NCI-H2081 treated with DMSO at 0.1 percent for 48 hours (cell line): ENCODE data around the gene CDKL5.

Source experiments
- DNase-seq: peaks from one replicate; lab custom pipeline; 2025; lab: John Stamatoyannopoulos, UW

The CDKL5 gene

DNA sequence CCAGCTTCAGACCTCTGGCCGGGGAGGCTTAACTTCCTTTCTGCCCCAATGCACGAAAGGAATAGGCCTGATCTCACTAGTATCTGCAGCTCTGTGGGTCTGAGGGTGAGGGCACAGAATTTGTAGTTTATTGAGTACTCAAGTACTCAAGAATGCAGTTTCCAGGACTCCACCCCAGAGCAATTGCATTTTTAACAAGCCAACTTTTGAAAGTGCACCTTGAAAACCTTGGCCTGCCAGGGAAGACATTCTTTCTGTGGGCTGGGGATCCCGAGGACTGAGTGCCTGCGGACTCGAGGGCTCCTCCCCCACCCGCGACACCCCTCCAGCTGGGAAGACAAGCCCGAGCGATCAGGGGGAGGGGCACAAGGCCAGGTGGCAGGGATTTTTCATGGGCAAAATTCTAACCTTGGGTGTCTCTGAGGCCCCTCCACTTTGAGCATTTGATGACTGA, 224.1 kb downstream of the CDKL5 start:
- no peak for DNase-seq

DNA sequence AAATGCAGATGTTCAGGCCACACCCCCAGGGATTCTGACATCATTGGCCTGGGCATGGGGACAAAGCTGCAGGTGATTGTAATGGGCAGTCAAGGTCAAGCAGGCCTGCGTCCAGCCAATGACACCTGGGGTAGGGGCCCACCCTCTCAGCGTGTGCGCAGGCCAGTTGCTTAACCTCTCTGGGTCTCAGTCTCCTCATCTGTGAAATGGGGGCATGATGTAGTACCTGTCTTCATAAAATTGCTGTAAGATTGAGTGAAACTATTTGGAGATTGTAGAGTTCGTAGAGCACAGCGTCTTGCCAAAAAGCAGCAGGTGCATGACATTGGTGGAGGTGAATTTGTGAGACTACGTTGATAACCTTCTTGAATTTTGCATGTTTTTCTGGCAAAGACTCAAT, 225.3 kb downstream of the CDKL5 start:
- DNase-seq, result no peak

DNA sequence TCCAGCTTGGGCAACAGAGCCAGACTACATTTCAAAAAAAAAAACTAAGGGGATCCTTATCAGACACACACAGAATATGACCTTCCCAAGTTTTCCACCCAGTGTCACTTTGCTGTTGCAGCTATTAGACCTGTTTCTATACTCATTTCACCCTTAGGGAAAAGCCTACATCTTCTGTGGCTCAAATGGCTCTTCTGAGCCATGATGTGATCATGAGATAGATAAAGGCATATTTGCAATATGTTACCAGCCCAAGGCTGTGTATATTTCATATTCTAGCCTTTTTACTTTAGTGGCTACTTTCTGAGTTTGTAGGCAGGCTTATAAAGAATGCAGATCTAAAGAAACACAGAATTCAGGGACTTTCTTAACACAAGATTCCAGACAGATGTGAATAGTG, 227.2 kb downstream of the CDKL5 start:
- DNase-seq, result no peak

DNA sequence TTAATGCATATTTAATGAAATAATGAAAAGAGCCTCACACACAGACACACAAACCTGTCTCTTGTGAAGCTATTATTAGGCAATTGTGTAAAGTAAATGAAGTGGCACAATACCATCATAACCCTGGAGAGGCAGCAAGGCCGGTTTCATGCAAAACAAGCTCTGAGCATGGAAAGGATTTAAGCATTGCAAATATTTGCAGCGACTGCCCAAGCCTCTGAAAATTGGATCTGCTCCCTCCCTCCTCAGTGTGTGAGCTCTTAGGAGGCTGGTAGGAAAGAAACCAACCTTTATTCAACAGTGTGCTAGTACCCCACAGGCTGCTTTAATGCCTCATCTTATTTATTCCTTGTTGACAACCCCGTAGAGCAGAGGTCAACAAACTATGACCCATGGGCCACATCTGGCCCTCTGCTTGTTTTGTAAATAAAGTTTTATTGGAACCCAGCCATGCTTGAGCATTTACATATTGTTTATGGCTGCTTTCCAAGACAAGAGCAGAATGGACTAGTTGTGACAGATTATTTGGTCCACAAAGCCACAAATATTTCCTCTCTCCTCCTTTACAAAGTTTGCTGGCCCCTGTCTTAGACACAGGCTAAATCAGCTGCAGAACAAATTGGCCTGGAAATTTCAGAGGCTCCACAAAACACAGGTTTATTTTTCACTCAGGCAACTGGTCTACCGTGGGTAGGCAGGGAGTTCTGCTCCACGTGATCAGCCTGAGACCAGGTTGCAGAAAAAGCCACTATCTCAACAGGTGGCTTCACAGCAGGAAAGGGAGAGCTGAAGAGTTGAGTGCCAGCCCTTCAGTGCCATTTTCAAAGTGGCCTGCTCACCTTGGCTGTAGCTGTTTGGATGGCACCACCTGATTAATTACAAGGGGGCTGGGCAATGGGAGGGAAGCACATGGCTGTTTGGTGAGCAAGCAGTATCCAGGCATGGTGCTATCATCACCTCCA, 229.7 kb downstream of the CDKL5 start:
- no peak for DNase-seq

DNA sequence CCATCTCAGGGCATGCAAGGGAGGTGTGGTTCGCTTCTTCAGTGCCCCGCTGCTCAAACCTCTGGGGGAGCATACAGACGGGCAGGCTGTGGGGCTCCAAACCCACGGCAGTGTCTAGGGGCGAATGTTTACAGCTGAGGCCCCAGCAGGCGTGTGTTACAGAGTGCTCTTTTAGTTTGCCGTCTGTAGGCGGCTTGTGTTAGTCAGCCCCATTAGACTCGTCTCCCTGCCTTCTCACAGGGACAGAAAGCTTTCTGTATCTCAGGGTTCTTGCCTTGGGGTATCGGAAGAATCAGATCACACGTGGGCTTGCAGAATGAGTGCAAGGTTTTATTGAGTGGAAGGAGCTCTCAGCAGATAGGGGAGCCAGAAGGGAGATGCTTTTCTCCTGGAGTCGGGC, 235.9 kb downstream of the CDKL5 start:
- DNase-seq, result no peak

DNA sequence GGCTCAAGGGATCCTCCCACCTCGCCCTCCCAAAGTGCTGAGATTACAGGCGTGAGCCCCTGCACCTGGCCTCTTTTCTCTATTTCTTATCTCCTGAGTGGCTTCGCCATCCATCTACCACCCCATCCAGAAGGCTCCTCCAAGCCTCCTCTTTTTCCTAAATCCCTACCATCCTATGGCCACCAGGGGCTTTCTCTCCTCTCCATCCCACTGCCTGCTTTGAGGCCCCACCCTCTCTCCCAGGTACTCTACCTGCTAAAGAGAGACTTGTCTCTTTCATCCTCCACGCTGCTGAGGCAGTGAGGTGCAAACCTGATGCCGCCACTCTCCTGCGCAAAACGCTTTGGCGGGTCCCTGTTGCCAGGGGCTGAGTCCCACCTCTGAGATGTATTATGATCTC, 239.5 kb downstream of the CDKL5 start:
- DNase-seq, result no peak

DNA sequence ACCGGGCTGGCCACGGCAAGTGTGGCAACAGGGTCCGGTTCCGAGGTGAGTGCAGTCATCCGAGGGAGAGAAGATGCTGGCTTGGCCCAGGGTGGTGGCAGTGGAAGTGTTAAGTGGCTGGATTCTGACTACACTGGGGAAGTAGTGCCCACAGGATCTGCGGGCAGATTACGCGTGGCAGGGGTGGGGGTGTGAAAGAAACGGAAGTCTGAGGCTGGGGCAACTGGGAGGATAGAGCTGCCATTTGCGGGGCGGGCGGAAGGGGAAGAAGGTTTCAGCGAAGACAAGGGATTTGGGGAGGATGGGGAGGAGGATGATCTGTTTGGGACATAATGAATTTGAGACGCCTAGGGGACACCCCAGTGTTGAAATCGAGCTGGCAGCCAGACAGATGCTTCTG, 241.2 kb downstream of the CDKL5 start:
- no peak for DNase-seq

DNA sequence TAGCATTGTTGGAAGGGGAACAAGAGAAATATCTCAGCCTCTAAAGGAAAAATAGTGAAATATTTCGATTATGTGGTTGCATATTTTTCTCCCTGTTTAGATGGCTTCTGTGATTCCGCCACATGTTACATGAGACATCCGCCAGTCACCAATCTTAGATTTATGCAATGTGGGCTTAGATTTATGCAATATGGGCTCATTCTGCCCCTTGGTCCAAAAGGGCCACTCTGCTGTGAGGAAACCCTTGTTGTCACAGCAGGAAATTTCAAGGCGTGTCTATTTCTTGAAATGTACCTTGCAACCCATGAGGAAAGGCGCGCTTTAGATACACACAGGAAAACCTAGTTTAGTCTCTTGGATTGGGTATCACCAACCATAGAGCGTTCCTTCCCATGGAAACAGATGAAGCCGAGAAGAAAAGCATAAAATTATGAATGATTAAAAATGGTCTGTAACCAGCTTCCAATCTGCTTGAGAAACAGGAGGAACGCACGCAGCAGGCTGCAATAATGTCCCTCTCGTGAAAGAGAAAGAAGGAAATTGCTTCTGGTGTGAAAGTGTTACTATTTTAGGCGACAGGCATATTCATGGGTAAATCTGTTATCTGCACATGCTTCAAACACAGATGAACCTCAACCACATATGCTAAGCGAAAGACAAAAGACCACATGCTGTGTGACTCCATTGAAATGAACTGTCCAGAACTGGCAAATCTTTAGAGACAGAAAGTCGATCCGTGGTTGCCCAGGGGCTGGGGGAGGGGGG, 242.8 kb downstream of the CDKL5 start:
- DNase-seq, result no peak

DNA sequence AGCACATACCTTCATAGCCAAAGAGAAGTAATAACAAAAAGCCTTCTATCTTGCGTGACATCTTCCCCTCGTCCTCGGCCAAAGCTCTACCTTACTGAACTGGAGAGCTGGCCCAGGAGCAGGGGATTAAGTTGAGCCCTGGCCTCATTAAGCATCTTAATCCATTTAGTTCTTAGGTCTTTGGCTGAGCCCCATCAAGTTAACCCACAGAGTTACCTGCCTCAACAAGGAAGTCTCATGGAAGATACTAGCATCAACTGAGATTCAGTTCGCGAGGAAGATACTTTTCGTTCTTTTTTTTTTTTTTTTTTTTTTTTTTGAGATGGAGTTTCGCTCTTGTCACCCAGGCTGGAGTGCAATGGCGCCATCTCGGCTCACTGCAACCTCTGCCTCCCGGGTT, 246.6 kb downstream of the CDKL5 start, which contains the start of gene RS1:
RS1 (minus strand) TSS at position 101 of the 400 bp plus-strand sequence; CDS start at position 61, 40 bp downstream.
- DNase-seq, result no peak

DNA sequence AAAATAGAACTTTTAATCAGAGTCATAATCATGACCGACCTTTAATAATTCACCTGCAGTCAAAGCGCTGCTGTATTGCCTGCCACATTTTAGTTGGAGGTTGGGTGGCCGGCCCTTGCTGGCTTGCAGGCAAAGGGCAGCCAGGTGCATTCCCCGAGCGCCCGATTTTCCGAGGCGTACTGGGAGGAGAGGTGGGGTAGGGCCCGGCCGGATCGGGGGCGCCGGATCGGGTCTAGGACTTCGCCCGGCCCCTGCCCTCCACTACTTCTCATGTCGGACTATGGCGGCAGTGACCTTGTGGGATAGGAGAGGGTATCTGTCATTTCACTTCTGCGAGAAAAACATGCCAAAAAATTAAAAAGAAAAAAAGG, 249.0 kb downstream of the CDKL5 start:
- no peak for DNase-seq

DNA sequence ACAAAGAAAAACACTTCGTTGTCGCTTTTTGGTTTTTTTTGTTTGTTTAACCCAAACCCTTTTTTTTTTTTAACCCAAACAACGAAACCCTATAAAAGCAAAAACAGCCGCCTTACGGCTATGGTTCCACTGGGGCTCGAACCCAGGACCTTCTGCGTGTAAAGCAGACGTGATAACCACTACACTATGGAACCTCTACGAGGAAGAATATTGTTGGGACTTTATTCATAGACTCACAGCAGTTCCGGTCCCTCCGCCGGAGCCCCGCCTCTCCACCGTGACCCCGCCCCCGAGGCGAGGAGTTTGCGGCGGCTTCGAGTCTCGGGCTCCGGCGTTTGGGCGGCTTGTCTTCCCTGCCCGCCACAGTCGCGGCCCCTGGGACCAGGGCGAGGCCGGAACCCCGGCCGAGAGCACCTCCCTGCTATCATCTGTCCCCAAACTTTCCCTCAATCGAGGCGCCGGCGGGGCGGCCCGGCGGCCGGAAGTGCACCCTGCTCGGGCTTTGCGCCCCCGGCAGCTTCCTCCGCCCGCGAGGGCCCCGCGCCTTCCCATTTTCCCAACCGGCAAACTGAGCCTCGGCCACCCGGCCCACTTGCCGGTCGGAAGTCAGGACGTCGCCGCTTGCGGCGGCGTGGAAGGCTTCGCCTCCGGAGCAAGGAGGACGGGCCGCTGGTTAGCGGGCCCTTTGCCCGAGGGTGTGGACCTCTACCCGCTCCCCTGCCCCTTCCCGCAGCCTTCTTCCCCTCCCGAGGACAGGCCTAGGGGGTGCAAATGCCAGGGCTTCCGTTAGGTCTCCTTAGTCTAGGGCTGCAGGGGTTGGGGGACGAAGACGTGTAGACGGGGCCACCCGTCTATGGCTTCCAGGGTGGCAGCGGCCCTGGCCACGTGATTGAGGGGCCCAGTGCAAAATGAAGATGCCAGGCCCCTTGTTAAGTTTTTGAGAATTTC, 249.7 kb downstream of the CDKL5 start:
- no peak for DNase-seq

DNA sequence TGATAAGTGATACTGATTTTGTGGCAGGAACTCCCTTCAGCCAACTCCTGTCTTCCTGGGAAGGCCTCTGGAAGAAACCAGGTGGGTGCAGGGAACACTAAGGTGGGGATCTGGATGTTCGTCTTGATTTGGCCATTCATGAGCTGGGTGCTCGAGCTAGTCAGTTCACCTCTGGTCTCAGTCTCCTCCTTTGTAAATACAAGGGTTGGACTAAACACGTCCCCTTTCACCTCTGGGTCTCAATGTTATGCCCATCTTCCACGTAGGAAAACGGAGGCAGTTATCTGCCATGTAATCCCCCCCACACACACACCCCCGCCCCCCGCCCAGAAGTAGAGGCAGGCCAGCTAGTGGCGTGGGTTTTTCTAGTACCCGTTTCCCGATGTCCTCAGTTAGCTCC, 250.6 kb downstream of the CDKL5 start:
- DNase-seq, result no peak

DNA sequence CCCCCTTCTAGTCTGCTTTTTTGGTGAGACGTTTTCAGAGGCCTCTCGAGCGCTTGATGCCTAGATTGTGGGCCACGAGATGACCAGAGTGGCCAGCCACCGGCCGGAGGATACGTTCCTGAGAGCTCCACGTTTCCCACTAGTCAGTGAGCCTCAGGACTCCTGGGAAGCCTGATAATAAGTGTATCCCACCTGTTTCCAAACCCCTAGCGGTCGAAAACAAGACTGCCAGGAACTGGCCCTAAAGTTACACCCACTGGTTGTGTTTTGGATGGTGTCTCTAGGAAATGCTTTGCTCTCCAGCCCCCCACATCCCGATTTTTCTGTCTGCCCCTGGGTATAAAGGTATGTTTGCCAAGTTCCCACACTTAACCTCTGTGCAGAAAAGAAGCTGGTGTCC, 251.1 kb downstream of the CDKL5 start:
- DNase-seq, result no peak

DNA sequence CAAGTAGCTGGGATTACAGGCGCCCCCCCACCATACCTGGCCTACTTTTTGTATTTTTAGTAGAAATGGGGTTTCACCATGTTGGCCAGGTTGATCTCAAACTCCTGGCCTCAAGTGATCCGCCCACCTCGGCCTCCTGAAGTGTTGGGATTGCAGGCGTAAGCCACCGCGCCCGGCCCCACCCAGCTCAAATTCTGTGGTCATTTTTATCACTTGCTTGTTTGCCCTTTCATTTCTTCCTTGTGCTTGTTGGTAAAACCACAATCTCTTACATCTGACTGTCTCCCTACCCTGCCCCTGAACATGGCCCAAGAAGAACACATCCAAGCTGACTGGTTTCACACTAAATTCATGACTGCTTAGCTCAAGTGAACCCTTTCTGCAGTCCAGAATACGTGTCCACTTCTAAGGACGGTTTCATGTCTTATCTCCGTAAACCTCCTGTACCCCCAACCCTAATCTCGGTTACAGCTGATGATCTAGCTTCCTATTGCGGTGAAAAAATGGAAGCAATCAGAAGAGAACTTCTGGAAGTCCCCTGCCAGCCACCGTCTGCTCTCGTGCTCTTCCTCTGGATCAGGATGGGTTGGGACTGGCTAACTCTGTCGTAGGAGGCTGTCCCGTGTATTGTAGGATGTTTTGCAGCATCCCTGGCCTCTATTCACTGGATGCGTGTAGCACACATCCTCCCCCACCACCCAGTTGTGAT, 251.9 kb downstream of the CDKL5 start:
- no peak for DNase-seq

DNA sequence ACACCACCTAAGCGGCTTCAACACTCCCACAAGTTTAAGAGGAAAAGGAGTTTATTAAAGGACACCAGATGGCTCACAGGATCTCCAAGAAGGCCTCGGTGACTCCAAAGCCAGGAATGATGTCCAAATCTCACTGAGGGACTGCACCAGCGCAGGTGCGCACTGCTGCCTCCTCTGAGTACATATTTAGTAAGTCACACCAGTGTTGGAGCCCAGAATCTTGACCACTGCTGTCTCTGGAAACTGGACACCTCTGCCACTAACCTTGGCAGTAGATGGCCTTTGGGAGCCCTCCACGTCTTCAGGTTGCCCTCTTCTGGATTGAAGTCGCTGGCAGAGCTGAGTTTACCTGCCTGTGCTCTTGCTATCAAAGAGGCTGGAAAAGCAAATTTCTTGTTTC, 256.6 kb downstream of the CDKL5 start:
- no peak for DNase-seq

DNA sequence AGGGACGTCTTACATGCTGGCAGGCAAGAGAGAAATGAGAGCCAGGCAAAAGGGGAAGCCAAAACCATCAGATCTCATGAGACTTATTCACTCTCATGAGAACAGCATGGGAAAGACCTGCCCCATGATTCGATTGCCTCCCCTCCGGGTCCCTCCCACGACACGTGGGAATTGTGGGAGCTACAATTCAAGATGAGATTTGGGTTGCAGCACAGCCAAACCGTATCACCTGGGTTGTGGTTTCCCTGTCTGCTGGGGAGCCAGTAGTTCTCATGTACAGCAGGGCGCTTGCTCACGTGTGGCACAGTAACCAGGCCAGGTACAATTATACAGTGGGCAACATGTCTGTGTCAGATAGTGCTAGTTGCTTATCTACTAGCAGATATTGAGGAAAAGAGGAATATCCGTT, 257.6 kb downstream of the CDKL5 start:
- no peak for DNase-seq

DNA sequence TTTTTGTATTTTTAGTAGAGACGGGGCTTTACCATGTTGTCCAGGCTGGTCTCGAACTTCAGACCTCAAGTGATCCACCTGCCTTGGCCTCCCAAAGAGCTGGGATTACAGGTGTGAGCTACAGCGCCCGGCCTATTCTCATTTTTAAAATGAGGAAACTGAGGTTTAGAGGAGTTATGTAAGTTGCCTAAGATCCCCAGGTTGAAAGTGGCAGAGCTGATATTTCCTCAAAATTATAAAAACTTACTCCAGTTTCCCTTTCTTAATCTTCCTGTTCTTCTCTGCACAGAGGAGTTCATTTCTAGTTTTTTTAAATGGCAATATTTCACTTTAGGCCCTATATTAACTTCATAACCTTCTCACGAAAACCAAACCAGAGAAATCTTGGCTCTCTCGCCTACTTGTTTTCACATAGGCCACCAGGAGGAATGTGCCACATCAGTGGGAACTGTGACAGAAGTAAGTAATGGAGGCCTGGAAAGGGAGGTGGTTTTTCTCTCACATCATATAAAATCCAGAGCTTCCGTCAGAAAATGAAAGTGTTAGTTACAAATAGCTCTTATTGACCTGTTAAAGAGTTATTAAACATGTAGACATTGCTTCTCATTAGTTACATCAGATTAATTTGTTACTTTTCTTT, 262.6 kb downstream of the CDKL5 start:
- DNase-seq, result no peak

DNA sequence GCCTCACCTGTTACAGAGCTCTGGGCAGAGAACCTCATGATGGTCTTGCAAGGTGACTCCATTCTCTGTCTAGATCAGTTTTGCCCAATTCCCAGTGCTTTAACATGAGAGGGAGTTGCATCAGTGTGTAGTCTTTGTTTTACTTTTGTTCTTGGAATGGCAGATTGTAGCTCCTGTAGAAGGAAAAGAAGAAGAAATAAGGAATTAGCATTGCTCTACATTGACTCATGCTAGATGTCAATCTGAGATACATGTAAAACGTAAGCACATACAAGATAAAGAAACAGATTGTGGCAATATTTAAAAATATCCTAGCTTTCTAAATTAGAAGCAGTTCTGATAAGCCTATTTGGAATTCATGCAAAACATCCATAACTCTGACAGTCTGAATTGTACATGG, 266.0 kb downstream of the CDKL5 start:
- no peak for DNase-seq

DNA sequence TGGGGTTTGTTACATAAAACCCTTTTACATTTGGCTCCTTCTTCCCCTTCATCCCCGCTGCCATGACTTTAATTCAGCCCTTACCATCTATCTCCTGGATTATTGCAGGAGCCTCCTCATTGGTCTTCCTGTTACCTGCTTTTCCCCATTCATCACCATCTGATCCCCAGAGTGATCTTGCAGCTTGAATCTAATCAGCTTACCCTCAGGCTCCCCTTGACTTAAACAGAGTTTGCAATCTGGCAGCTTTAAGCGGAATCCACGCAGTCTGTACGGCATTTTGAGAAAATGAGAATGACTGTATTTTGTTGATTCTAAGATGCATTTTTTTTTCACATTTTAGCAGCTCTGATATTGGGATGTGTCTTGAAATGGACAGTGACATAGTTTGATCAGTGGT, 267.1 kb downstream of the CDKL5 start:
- no peak for DNase-seq

DNA sequence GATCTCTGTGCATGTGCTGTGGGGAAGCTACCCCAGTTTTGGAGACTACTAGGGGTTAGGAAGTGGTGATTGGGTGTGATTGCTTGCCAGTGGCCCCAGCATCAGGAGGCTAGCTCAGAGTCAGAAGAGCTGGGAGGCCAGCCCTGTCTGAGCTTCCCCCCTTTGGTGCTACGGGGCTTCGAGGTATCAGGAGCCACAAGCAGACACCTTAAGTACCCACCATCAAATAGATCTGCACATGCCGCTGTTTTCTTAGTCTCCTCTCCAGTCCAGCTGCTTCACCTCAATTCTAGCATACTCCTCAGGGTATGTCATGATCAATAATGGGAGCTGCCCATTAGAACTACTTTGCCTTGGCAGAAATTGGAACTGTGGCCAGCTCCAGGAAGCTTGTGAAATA, 271.2 kb downstream of the CDKL5 start:
- DNase-seq, result no peak
